ENCODE data around the gene P2RX7. TPM values are rescaled to one million over a fixed set of nuclear protein-coding genes. Genes with fewer than 3 reads are reported as not detected.
A peak's percentile ranks its signal among the peaks of the same experiment; 100 is the strongest.

P2RX7 gene
- polyA plus RNA-seq, 3 donors = 12.3 to 66.3 (median 20.5) TPM

- no peak overlapping the region for H3K27ac ChIP-seq (ENCODE audit: low read depth in 1 of 2, low read length in 2 of 2)
- no peaks in the 10 kb centered on the region for H3K79me2 ChIP-seq (ENCODE audit: insufficient read depth, low read length)
- H2AFZ ChIP-seq (ENCODE audit: insufficient read depth, low read depth, low read length, poor library complexity, severe bottlenecking) = no peak overlapping the region
- H3K9ac ChIP-seq (ENCODE audit: insufficient read depth, low read length, poor library complexity, severe bottlenecking) = no peak overlapping the region
- no peak overlapping the region for H3K4me2 ChIP-seq (replicated peaks; ENCODE audit: extremely low read depth, low read length, poor library complexity, severe bottlenecking)
- TF ChIP-seq CTCF (IDR thresholded peaks at IDR 0.05) = no peak
- H3K36me3 ChIP-seq (replicated peaks in 1 of 2; ENCODE audit: control insufficient read depth in 1 of 2, insufficient read depth in 2 of 2, low read length in 2 of 2) = no peaks in the 10 kb centered on the region
- Mint-ChIP-seq H3K4me3 (no peak overlapping the region), H3K4me1 (peaks cover 15% of the 10 kb centered on the region), H3K27ac (peak overlapping the region in 2 of 7 donors; percentile 16 to 52), H3K36me3 (no peaks in the 10 kb centered on the region), H3K9me3 (peaks cover 0 to 4% (median 0%) of the 10 kb centered on the region in 7 donors), H3K27me3 (ENCODE audit: low read depth in 3 of 3) (peaks cover 2 to 7% (median 3%) of the 10 kb centered on the region in 3 donors)
- no peaks in the 10 kb centered on the region for H4K20me1 ChIP-seq (ENCODE audit: insufficient read depth, low read length)
- no peak for DNase-seq
- H3K27me3 ChIP-seq (ENCODE audit: control insufficient read depth in 2 of 2, insufficient read depth in 2 of 2, low read length in 2 of 2) = no peaks in the 10 kb centered on the region
- H3K4me1 ChIP-seq (ENCODE audit: control insufficient read depth in 1 of 2, insufficient read depth in 2 of 2, low read length in 2 of 2) = peaks cover 0 to 5% of the 10 kb centered on the region in 2 donors
- H3K9me3 ChIP-seq (replicated peaks in 1 of 2; ENCODE audit: control insufficient read depth in 1 of 2, insufficient read depth in 1 of 2, low read length in 2 of 2) = no peaks in the 10 kb centered on the region
- intact Hi-C loops (cut with micrococcal nuclease) = no loop called here
- no peak overlapping the region for H3K4me3 ChIP-seq (replicated peaks in 1 of 3; ENCODE audit: low read depth in 2 of 3, low read length in 3 of 3)
- WGBS (ENCODE audit: insufficient coverage) = 67% methylated on average over 4 of the region's 8 CpGs
Measured at GRCh38 chr12:121120989-121121755, 11.5 kb upstream of the P2RX7 start.

GRCh38 chr12:121121805-121122204, 10.9 kb upstream of the P2RX7 start:
- Histone ChIP-seq H4K20me1 (ENCODE audit: insufficient read depth, low read length) (no peaks in the 10 kb centered on the region), H3K79me2 (ENCODE audit: insufficient read depth, low read length) (no peaks in the 10 kb centered on the region), H3K36me3 (replicated peaks in 1 of 2; ENCODE audit: control insufficient read depth in 1 of 2, insufficient read depth in 2 of 2, low read length in 2 of 2) (no peaks in the 10 kb centered on the region), H3K27me3 (ENCODE audit: control insufficient read depth in 2 of 2, insufficient read depth in 2 of 2, low read length in 2 of 2) (no peaks in the 10 kb centered on the region), H3K4me1 (ENCODE audit: control insufficient read depth in 1 of 2, insufficient read depth in 2 of 2, low read length in 2 of 2) (peaks cover 0 to 5% of the 10 kb centered on the region in 2 donors), H2AFZ (ENCODE audit: insufficient read depth, low read depth, low read length, poor library complexity, severe bottlenecking) (no peak overlapping the region), H3K4me3 (replicated peaks in 1 of 3; ENCODE audit: low read depth in 2 of 3, low read length in 3 of 3) (no peak overlapping the region), H3K4me2 (replicated peaks; ENCODE audit: extremely low read depth, low read length, poor library complexity, severe bottlenecking) (no peak overlapping the region), H3K27ac (ENCODE audit: low read depth in 1 of 2, low read length in 2 of 2) (no peak overlapping the region), H3K9me3 (replicated peaks in 1 of 2; ENCODE audit: control insufficient read depth in 1 of 2, insufficient read depth in 1 of 2, low read length in 2 of 2) (no peaks in the 10 kb centered on the region), H3K9ac (ENCODE audit: insufficient read depth, low read length, poor library complexity, severe bottlenecking) (no peak overlapping the region)
- Mint-ChIP-seq H3K4me1 (peaks cover 21% of the 10 kb centered on the region), H3K27me3 (ENCODE audit: low read depth in 3 of 3) (peaks cover 2 to 4% (median 3%) of the 10 kb centered on the region in 3 donors), H3K9me3 (peaks cover 0 to 4% (median 0%) of the 10 kb centered on the region in 7 donors), H3K27ac (no peak overlapping the region), H3K4me3 (no peak overlapping the region), H3K36me3 (no peaks in the 10 kb centered on the region)
- no peak for TF ChIP-seq CTCF (IDR thresholded peaks at IDR 0.05)
- no peak for DNase-seq
- intact Hi-C loops (cut with micrococcal nuclease) = no loop called here
- WGBS (ENCODE audit: insufficient coverage) = 97% methylated on average over 4 of the region's 4 CpGs
